GM21619 (cell line): ENCODE results near the gene BTN2A1.
"Not testable (repeated sequence)": the region's sequence is repeated elsewhere in the genome, so short reads cannot be mapped to it uniquely, and the experiment has no call there.

Source experiments
- ATAC-seq: cut with Tn5 transposase; IDR thresholded peaks from one replicate; pipeline ENCODE4 v1.9.1; 2021; ENCODE audit not compliant: unreplicated experiment

BTN2A1 gene

DNA sequence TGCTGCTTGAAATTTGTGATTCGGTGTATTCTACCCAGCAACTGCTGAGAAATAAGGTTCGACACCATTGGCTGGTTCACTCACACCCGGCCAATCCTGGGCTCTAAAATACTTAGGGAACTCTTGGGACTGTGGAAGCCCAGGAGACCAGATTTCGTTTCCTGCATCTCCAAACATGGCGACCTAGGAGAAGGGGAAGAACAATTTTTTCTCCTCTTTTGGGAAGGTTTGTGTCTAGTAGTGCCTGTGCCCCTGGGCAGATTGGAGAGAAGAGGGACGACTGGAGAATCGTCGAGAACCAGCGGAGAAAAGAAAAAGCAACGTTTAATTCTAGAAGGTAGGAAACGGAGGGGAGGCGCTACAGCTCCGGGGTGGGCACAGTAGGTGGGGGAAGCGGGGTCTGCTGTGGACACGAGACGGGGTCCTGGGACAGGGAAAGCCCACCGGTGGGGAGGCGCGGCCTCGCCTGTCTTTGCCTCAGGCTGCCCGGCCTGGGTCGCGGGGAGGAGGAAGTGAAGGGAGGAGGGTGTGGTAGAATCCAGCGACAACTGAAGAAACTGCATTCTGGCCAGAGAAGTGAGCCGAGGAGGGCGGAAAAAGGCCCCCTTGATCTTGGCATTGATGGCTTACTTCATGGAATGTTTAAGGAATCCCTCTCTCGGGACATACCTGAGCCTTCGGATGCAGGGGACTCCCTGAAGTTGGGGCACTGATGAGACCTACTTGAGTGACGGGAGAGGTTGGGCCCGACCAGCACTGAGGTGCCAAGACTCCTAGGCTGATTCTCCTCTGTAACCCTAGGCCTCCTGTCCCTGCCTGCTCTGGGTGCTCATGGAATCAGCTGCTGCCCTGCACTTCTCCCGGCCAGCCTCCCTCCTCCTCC is at the start of gene BTN2A1:
Gene BTN2A1, plus strand, starts transcription at position 150 of the 883 bp plus-strand sequence. Its CDS starts 682 bp downstream, at position 832.
- peak; percentile 97 for ATAC-seq

DNA sequence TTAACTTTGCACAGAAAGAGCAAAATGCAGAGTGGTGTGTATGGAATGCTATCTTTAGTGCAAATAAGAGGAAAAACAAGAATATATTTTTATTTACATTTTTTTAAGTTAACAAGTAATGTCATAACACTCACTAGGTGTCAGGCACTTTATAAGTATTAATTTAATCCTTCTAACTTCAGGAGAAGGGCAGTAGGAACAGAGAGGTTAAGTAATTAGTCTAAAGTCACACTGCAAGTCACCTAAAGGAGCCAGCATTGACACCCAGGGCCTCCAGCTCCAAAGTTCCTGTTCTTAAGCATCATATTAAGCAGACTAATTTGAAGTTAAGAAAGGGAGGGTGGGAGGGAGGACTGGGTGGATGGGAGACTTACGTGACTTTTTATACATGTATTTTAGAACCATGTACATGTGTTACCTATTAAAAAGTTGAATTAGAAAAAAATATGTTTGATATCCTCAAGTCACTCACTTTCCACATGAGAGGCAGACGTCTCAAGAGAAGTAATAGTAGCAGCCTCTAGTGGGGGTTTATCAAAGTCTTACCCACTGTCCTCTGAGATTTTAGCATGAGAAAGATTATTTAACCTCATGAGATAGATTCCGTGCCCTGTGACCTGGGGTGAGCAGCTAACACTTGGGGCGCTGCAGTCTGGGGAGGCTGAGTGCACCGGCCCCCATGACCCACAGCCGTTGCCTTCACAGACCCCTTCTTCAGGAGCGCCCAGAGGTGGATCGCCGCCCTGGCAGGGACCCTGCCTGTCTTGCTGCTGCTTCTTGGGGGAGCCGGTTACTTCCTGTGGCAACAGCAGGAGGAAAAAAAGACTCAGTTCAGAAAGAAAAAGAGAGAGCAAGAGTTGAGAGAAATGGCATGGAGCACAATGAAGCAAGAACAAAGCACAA is 48.7 kb upstream of the BTN2A1 start:
- ATAC-seq, result no peak

DNA sequence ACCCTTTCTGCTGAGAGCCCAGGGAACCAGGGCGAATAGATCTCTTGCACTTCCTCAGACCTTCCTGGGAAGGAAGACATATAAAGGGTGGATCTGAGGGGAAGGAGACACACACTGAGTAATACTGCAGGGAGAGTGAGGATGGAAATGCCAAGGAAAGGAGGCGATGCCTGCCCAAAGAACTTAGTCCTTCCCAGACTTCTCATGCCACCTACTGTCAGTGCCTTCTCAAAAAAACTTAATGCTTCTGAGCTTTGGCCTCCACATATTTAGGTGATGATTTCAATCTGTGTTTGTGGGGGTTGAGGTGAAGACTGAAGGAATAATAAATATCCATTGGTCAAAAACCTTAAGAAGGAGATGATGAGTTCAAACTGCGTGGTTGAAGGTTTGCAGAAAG is 46.0 kb upstream of the BTN2A1 start:
- no peak for ATAC-seq

DNA sequence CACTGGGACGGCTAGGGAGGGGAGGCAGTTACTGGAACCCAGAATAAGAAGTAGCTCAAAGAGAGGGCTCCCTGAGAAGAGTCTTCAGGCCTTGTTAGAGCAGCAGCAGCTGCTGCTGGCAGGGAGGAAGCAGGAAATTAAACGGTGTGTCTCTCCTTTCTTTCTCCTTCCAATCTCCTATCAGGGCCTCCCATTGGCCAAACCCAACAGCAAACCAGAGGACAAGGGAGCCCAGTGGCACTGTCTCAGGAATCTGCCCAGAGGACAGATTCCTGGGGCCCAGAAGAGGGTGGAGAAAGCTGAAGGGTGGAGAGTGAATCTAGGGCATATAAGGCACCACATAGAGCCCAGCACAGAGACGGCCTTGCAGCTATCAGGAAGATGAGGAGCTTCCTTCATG is 45.5 kb upstream of the BTN2A1 start:
- ATAC-seq, result no peak

DNA sequence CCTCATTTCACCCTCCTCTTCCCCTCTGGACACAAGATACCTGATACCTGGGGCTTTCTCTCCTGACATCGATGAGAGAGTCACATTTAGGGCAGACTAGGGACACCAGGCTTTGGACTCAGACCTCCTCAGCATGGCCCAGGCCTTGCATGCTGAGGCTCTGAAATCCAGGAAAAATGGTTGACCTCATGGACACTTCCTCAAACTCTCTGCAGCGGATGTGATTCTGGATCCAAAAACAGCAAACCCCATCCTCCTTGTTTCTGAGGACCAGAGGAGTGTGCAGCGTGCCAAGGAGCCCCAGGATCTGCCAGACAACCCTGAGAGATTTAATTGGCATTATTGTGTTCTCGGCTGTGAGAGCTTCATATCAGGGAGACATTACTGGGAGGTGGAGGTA is 44.8 kb upstream of the BTN2A1 start:
- ATAC-seq, result no peak

DNA sequence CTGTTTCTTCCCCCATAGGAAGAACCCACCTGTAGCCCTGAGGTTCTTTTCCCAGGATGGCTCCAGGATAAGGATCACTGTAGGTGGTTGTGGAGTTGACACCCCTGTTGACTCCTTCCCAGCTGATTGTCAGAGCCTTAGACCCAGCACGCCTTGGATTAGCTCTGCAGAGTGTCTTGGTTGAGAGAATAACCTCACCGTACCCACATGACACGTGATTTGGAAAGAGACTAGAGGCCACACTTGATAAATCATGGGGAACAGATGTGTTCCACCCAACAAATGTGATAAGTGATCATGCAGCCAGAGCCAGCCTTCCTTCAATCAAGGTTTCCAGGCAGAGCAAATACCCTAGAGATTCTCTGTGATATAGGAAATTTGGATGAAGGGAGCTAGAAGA is 43.5 kb upstream of the BTN2A1 start:
- ATAC-seq, result no peak

DNA sequence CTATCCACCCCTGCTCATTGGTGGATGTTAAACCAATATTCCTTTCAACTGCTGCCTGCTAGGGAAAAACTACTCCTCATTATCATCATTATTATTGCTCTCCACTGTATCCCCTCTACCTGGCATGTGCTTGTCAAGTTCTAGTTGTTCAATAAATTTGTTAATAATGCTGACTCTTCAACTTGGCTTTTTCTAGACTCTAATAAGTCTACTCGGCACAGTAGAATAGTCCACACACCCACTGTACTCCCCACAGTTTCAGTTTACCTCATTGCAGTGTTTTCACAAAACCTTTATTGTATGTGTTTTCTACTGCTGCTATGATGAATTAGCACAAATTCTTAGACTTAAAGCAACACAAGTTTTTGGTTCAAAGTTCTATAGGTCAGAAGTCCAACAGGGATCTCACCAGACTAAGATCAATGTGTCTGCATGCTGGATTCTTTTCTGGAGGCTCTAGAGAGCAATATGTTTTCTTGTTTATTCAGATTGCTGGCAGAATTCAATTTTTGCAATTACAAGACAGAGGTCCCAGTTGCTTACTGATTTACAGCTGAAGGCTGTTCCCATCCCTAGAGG is 42.6 kb upstream of the BTN2A1 start:
- no peak for ATAC-seq

DNA sequence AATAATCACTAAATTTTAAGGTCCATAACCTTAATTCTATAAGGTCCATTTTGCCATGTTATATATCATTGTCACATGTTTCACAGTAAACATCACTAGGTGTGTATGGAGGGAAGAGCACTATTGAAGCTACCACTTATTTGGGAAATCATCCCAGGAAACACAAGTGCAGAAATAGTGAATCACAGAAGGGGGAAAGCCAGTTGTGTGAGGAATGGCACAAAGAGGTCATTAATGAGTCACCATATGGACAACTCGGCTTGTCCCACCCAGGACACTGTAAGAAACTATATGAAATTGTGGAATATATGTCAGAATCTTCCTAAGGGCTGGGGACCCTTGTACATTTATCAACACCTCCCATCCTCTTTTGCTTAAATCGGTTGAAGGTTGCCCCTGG is 42.0 kb upstream of the BTN2A1 start:
- ATAC-seq, result no peak

DNA sequence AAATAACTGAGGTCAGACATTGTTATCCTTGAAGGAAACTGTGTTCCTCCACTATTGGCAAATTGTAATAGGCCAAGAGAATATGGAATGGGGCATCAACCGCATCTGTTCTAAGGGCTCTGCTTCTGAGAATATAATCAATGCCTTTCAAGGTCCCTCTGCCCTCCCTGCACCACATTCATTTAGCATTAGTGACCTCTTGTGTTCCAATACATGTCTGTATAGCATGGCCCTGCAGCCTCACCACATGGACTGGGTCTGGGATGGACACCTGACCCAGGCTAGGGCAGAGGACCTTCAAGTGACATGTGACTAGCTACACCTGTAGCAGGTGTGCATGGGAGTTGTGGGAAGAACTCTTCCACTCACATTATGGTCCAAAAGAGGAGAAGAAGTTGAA is 41.5 kb upstream of the BTN2A1 start:
- ATAC-seq, result no peak

DNA sequence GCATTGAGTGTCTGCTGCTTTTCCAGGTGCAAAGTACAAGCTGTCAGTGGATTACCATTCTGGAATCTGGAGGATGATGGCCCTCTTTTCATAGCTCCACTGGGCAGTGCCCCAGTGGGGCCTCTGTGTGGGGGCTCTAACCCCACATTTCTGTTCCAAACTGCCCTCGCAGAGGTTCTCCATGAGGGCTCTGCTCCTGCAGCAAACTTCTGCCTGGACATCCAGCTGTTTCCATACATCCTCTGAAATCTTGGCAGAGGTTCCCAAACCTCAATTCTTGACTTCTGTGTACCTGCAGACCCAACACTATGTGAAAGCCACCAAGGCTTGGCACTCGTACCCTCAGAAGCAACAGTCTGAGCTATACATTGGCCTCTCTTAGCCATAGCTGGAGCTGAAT is 39.7 kb upstream of the BTN2A1 start:
- not testable (repeated sequence) for ATAC-seq

DNA sequence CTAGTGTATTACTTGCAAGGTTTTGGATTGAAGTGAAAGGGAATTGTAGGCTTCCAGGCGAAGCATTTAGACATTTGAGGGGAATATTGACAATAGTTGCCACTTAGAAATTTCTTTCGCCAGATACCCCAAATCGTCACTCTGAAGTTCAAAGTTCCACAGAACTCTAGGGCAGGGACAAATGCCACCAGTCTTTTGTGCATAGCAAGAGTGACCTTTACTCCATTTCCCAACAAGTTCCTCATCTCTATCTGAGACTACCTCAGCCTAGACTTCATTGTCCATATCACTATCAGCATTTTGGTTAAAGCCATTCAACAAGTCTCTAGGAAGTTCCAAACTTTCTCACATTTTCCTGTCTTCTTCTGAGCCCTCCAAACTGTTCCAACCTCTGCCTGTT is 39.0 kb upstream of the BTN2A1 start:
- ATAC-seq, result not testable (repeated sequence)

DNA sequence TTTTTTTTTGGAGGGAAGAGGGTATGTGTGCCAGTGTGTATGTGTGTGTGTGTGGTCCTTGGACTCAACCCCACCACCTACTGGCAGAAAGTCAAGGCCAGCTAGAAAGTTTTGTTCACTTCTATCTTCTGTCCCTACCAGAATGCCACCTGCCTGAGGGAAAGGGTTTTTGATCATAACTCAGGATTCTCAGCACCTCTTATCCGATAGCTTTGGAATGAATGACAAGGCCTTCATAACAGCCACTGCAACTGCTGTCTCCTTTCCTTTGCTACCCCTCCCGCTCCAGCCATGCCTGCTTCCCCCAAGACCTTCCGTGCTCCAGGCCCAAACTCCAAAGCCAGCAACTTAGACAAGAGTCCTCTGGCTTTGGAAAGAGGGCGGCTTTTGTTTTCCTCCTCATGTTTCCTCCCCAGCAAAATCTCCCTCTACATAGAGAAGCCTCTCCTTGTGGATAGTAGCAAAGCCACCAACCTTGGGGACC is 37.0 kb upstream of the BTN2A1 start:
- ATAC-seq, result no peak

DNA sequence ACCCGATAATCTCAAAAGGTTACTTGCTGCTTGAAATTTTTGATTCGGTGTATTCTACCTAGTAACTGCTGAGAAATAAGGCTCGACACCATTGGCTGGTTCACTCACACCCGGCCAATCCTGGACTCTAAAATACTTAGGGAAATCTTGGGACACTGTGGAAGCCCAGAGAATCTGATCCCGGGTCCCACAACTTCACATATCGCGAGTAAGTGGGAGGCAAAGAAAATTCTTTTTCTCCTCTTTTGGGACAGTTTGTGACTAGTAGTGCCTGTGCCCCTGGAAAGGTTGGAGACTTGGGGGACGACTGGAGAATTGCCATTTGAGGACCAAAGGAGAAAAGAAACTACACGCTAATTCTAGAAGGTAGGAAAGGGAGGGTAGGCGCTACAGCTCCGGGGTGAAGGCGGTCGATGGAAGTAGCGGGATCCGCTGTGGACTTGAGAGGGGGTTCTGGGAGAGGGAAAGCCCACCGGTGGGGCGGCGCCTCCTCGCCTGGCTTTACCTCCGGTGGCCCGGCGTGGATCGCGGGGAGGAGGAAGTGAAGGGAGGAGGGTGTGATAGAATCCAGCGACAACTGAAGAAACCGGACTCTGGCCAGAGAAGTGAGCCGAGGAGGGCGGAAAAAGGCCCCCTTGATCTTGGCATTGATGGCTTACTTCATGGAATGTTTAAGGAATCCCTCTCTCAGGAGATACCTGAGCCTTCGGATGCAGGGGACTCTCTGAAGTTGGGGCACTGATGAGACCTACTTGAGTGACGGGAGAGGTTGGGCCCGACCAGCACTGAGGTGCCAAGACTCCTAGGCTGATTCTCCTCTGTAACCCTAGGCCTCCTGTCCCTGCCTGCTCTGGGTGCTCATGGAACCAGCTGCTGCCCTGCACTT is 36.3 kb upstream of the BTN2A1 start:
- peak; percentile 95 for ATAC-seq

DNA sequence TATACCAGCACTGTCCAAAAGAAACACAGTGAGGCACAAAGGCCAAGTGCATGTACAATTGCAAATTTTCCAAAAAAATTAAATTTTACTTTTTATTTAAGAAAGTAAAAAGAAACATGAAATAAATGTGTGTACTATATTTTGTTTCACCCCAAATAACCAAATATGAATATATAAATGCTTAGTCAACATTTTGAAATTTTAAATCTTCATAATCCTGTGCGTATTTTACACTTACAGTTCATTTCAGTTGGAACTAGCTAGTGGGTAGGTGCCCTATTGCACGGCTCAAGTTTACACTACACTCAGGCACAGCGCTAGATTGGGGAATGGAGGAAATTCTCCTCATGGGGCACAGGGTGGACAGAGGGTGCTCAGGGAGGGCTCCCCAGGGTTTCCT is 35.4 kb upstream of the BTN2A1 start:
- no peak for ATAC-seq

DNA sequence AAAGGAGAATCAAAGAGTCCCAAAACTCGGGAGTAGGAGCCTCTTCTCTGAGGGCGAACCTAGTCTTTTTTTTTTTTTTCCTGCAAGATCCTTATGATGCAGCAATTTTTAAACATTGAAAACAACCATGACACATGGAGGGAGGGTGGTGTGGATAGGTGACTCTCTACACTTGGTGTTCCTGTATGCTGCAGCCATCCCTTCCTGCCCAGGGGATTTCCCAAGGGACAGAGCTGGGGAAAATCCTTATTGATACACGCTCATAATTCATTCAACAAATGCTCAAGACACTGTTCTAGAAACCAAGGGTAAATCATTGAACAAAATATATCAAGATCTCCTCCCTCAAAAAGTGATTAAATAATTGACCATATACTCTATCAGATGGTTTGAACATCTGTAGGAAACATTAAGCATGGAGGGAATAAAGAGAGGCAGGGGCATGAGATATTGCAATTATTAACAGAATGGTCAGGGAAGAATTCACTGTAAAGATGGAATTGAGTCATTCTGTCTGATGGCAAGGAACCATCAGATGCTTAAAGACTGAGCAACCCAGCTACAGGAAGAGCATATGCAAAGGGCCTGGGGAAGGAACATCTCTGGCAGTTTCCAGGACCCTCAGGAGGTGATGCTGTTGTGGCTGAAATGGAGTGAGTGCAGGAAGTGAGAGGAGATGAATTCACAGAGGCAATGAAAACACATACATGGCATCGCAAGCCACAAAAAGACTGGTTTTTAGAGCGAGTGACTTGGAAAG is 30.9 kb upstream of the BTN2A1 start:
- no peak for ATAC-seq

DNA sequence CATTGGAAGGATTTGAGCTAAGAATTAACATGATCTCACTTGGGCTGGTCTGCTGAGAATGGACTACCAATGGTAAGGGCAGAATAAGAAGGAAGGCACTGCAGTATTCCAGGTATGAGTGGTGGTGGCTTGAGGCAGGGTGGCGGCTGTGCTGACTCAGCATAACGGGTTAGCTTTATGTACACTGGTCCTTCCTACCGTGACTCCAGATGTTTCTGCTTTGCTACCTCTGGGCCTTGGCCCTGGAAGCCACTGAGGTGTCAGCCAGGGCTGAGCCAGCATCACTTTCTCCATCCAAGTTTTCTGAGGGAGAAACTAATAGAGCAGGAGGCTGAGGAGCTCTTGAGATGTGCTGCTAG is 30.3 kb upstream of the BTN2A1 start:
- no peak for ATAC-seq

DNA sequence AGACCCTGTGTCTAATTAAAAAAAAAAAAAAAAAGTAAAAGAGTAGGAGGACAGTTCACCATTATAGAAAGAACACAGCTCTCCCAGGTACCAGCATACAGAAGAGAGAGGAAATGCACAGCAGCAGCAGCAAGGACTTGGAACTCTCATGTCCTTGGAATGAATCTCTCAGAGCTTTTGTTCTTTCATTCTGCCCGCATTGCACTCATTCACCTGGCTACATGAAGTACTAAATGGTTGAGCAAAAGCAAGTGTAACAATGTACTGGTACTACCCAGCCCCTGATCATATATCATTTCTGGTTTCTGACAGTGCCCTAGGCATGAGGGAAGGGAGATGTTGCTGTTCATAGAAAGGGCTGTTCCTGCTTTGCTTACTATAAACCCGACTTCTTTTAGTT is 29.5 kb upstream of the BTN2A1 start:
- no peak for ATAC-seq

DNA sequence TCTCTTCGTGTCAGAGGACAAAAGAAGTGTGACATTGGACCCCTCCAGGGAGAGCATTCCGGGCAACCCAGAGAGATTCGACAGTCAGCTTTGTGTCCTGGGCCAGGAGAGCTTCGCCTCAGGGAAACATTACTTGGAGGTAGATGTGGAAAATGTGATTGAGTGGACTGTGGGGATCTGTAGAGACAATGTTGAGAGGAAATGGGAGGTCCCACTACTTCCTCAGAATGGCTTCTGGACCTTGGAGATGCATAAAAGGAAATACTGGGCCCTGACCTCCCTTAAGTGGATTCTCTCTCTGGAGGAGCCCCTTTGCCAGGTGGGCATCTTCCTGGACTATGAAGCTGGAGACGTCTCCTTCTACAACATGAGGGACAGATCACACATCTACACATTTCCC is 27.0 kb upstream of the BTN2A1 start:
- no peak for ATAC-seq

DNA sequence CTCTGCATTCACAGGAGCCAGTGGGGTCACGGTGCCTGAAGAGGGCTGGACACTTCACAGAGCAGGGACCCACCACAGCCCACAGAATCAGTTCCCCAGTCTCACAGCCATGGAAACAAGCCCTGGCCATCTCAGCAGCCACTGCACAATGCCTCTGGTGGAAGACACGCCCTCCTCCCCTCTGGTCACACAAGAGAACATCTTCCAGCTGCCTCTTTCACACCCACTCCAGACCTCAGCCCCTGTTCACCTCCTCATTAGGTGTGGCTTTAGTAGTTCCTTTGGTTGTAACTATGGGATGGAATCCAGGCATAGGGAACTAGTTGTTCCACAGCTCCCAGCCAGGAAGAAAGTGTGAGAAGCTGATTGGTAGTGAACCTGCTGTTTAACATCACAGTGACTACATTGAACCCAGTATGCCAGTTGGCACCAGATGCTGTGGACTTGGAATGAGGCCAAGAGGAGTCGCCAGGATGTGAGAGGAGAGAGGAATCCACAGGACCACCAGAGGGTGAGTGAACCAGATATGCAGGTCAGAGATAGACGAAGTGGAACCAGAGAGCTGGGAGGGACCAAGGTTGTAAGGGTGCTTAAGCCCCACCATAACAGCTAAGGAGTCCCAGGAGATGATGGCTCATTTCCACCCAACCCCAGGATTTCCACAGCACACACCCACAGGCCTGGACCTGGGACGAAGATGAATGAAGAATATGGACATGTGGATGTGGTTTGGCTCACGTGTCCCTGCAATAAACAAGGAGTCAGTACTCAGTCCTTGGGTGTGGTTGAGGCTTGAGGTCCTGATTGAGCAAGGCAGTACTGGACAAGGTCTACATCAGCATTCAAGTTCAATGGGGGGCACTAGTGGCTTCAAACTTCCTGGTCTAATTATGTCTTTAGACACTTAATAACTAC is 26.2 kb upstream of the BTN2A1 start:
- ATAC-seq, result no peak
